HEK293 (cell line): ENCODE data around the gene MND1.
A peak's percentile ranks its signal among the peaks of the same experiment; 100 is the strongest.

Source experiments
- ATF2 ChIP-seq: fragments of 450-650 bp; formaldehyde crosslinking; IDR thresholded peaks from 2 replicates; pipeline ENCODE4 v1.5.1; 2016; ENCODE audit warnings: missing biosample characterization, missing genetic modification characterization, low read depth
- KLF1 ChIP-seq: fragments of 450-650 bp; formaldehyde crosslinking; IDR thresholded peaks from 2 replicates; pipeline ENCODE4 v1.5.1; 2016; ENCODE audit warnings: missing biosample characterization, missing genetic modification characterization
- KLF8 ChIP-seq: fragments of 450-650 bp; formaldehyde crosslinking; IDR thresholded peaks from 2 replicates; pipeline ENCODE4 v1.5.1; 2016; ENCODE audit warnings: missing biosample characterization, missing genetic modification characterization
- PRDM4 ChIP-seq: fragments of 450-650 bp; formaldehyde crosslinking; IDR thresholded peaks from 2 replicates; pipeline ENCODE4 v1.5.1; 2017; ENCODE audit warnings: missing biosample characterization, missing genetic modification characterization
- REPIN1 ChIP-seq: fragments of 450-650 bp; formaldehyde crosslinking; IDR thresholded peaks from 2 replicates; pipeline ENCODE4 v1.5.1; 2017; ENCODE audit warnings: missing biosample characterization, missing genetic modification characterization, low read depth
- SALL2 ChIP-seq: fragments of 450-650 bp; formaldehyde crosslinking; IDR thresholded peaks from 2 replicates; pipeline ENCODE4 v1.5.0; 2017; ENCODE audit warnings: missing biosample characterization, mild to moderate bottlenecking, missing genetic modification characterization, borderline replicate concordance
- SETDB1 ChIP-seq: IDR thresholded peaks from one replicate; pipeline ENCODE4 v1.6.1; 2017; ENCODE audit warnings: mild to moderate bottlenecking, low read length, moderate library complexity, mixed read lengths; ENCODE audit not compliant: insufficient read length
- YY2 ChIP-seq: fragments of 450-650 bp; formaldehyde crosslinking; IDR thresholded peaks from 2 replicates; pipeline ENCODE4 v1.5.1; 2016; ENCODE audit warnings: missing biosample characterization, missing genetic modification characterization
- ZEB2 ChIP-seq: fragments of 450-650 bp; formaldehyde crosslinking; IDR thresholded peaks from 2 replicates; pipeline ENCODE4 v1.5.1; 2016; ENCODE audit warnings: missing biosample characterization, missing genetic modification characterization
- ZIC2 ChIP-seq: fragments of 450-650 bp; formaldehyde crosslinking; IDR thresholded peaks from 2 replicates; pipeline ENCODE4 v1.5.1; 2016; ENCODE audit warnings: missing biosample characterization, missing genetic modification characterization
- ZNF157 ChIP-seq: fragments of 450-650 bp; formaldehyde crosslinking; IDR thresholded peaks from 2 replicates; pipeline ENCODE4 v1.5.1; 2016; ENCODE audit warnings: missing biosample characterization, missing genetic modification characterization
- ZNF169 ChIP-seq: fragments of 450-650 bp; formaldehyde crosslinking; IDR thresholded peaks from 2 replicates; pipeline ENCODE4 v1.5.1; 2016; ENCODE audit warnings: missing biosample characterization, missing genetic modification characterization
- ZNF19 ChIP-seq: fragments of 450-650 bp; formaldehyde crosslinking; IDR thresholded peaks from 2 replicates; pipeline ENCODE4; 2016; ENCODE audit warnings: missing biosample characterization, missing genetic modification characterization, low read depth
- ZNF324 ChIP-seq: fragments of 450-650 bp; formaldehyde crosslinking; IDR thresholded peaks from 2 replicates; pipeline ENCODE4 v1.5.1; 2016; ENCODE audit warnings: missing biosample characterization, missing genetic modification characterization
- ZNF362 ChIP-seq: fragments of 450-650 bp; formaldehyde crosslinking; IDR thresholded peaks from 2 replicates; pipeline ENCODE4 v1.5.1; 2016; ENCODE audit warnings: missing biosample characterization, missing genetic modification characterization
- ZNF37A ChIP-seq: fragments of 450-650 bp; IDR thresholded peaks from 2 replicates; pipeline ENCODE4 v1.5.1; 2018; ENCODE audit warnings: missing biosample characterization, missing genetic modification characterization
- ZNF391 ChIP-seq: fragments of 450-650 bp; formaldehyde crosslinking; IDR thresholded peaks from 2 replicates; pipeline ENCODE4 v1.5.1; 2016; ENCODE audit warnings: low read depth, missing biosample characterization, missing genetic modification characterization, borderline replicate concordance
- ZNF404 ChIP-seq: fragments of 450-650 bp; formaldehyde crosslinking; IDR thresholded peaks from 2 replicates; pipeline ENCODE4 v1.5.1; 2017; ENCODE audit warnings: missing biosample characterization, missing genetic modification characterization
- ZNF416 ChIP-seq: fragments of 450-650 bp; formaldehyde crosslinking; IDR thresholded peaks from 2 replicates; pipeline ENCODE4 v1.5.1; 2016; ENCODE audit warnings: missing biosample characterization, missing genetic modification characterization
- ZNF596 ChIP-seq: fragments of 450-650 bp; IDR thresholded peaks from 2 replicates; pipeline ENCODE4 v1.5.0; 2018; ENCODE audit warnings: missing biosample characterization, mild to moderate bottlenecking, missing genetic modification characterization, moderate library complexity
- ZNF645 ChIP-seq: fragments of 450-650 bp; formaldehyde crosslinking; IDR thresholded peaks from 2 replicates; pipeline ENCODE4; 2016; ENCODE audit warnings: missing biosample characterization, missing genetic modification characterization
- ZNF701 ChIP-seq: fragments of 450-650 bp; formaldehyde crosslinking; IDR thresholded peaks from 2 replicates; pipeline ENCODE4 v1.5.1; 2016; ENCODE audit warnings: missing biosample characterization, missing genetic modification characterization
- ZNF747 ChIP-seq: fragments of 450-650 bp; formaldehyde crosslinking; IDR thresholded peaks from 2 replicates; pipeline ENCODE4 v1.5.1; 2016; ENCODE audit warnings: missing biosample characterization, missing genetic modification characterization
- ZSCAN30 ChIP-seq: fragments of 450-650 bp; IDR thresholded peaks from 2 replicates; pipeline ENCODE4 v1.5.1; 2018; ENCODE audit warnings: missing biosample characterization, mild to moderate bottlenecking, missing genetic modification characterization, moderate library complexity
- TF ChIP-seq, protein P1 (sequence below): fragments of 450-650 bp; formaldehyde crosslinking; IDR thresholded peaks from 2 replicates; pipeline ENCODE4 v1.5.1; 2016; ENCODE audit warnings: missing biosample characterization, missing genetic modification characterization, borderline replicate concordance
- TF ChIP-seq, protein P2 (sequence below): fragments of 450-650 bp; formaldehyde crosslinking; IDR thresholded peaks from 2 replicates; pipeline ENCODE4 v1.5.1; 2016; ENCODE audit warnings: missing biosample characterization, missing genetic modification characterization
- TF ChIP-seq, protein P3 (sequence below): fragments of 450-650 bp; formaldehyde crosslinking; IDR thresholded peaks from 2 replicates; pipeline ENCODE4 v1.5.1; 2016; ENCODE audit warnings: missing biosample characterization, missing genetic modification characterization

Gene MND1

DNA sequence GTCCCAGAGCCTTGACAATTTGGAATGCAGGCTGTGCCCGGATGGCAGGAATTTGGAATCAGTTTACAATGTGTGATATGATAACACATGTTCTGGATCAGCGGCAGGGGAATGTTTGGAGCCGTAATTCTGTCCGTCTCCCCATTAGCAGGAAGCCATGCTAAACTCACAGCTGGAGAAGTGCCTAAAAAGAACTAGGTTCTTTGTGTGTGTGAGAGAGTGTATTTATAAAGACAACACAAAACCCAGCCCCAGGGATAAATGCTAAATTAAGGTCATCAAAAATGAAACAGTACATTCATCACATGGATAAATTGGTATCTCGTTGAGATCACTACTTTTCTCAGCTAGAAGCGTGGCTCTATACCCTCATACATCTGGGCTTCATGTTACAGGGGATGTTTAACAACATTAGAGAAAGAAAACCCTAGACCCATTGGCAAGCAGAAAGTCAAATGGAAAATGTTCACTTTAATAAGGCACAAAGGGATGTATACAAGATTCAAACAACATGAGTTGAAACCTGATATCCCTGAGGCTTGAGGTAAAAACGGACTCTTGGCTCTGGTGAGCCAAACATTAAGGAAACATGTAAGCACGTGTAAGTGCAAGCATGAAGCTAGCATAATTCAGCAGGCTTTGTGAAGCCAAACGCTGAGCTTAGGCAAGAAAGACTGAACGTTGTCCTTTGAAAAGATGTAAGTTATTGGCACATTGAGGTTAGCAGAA, 103.7 kb downstream of the MND1 start (continued):
- TF ChIP-seq, protein P1, sequence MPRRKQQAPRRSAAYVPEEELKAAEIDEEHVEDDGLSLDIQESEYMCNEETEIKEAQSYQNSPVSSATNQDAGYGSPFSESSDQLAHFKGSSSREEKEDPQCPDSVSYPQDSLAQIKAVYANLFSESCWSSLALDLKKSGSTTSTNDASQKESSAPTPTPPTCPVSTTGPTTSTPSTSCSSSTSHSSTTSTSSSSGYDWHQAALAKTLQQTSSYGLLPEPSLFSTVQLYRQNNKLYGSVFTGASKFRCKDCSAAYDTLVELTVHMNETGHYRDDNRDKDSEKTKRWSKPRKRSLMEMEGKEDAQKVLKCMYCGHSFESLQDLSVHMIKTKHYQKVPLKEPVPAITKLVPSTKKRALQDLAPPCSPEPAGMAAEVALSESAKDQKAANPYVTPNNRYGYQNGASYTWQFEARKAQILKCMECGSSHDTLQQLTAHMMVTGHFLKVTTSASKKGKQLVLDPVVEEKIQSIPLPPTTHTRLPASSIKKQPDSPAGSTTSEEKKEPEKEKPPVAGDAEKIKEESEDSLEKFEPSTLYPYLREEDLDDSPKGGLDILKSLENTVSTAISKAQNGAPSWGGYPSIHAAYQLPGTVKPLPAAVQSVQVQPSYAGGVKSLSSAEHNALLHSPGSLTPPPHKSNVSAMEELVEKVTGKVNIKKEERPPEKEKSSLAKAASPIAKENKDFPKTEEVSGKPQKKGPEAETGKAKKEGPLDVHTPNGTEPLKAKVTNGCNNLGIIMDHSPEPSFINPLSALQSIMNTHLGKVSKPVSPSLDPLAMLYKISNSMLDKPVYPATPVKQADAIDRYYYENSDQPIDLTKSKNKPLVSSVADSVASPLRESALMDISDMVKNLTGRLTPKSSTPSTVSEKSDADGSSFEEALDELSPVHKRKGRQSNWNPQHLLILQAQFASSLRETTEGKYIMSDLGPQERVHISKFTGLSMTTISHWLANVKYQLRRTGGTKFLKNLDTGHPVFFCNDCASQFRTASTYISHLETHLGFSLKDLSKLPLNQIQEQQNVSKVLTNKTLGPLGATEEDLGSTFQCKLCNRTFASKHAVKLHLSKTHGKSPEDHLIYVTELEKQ (tag by site-specific recombination): no peak
- TF ChIP-seq ZSCAN30 (tag by site-specific recombination): 0 out of 2 replicates have a peak, but pooled peaks have one; percentile 3
- TF ChIP-seq KLF8 (tag by site-specific recombination): 0 out of 2 replicates have a peak, but pooled peaks have one; percentile 14
- no peak for TF ChIP-seq REPIN1 (tag by site-specific recombination)
- TF ChIP-seq ZNF362: no peak
- TF ChIP-seq ATF2: no peak
- peak; percentile 57; the same call in 1 of the 2 replicates for TF ChIP-seq ZNF391 (tag by site-specific recombination)
- peak; percentile 59 for TF ChIP-seq ZEB2 (tag by site-specific recombination)
- TF ChIP-seq, protein P2, sequence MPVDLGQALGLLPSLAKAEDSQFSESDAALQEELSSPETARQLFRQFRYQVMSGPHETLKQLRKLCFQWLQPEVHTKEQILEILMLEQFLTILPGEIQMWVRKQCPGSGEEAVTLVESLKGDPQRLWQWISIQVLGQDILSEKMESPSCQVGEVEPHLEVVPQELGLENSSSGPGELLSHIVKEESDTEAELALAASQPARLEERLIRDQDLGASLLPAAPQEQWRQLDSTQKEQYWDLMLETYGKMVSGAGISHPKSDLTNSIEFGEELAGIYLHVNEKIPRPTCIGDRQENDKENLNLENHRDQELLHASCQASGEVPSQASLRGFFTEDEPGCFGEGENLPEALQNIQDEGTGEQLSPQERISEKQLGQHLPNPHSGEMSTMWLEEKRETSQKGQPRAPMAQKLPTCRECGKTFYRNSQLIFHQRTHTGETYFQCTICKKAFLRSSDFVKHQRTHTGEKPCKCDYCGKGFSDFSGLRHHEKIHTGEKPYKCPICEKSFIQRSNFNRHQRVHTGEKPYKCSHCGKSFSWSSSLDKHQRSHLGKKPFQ: no peak
- TF ChIP-seq ZNF157 (tag by site-specific recombination): no peak
- no peak for TF ChIP-seq SALL2
- no peak for TF ChIP-seq ZNF747 (tag by site-specific recombination)
- TF ChIP-seq PRDM4 (tag by site-specific recombination): peak; percentile 65
- TF ChIP-seq ZNF324 (tag by site-specific recombination): no peak
- TF ChIP-seq, protein P3, sequence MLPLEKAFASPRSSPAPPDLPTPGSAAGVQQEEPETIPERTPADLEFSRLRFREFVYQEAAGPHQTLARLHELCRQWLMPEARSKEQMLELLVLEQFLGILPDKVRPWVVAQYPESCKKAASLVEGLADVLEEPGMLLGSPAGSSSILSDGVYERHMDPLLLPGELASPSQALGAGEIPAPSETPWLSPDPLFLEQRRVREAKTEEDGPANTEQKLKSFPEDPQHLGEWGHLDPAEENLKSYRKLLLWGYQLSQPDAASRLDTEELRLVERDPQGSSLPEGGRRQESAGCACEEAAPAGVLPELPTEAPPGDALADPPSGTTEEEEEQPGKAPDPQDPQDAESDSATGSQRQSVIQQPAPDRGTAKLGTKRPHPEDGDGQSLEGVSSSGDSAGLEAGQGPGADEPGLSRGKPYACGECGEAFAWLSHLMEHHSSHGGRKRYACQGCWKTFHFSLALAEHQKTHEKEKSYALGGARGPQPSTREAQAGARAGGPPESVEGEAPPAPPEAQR (tag by site-specific recombination): no peak
- no peak for TF ChIP-seq ZNF19
- no peak for TF ChIP-seq ZNF416
- no peak for TF ChIP-seq ZNF37A
- TF ChIP-seq SETDB1: no peak
- peak; percentile 63; the same call in 1 of the 2 replicates for TF ChIP-seq ZNF596 (tag by site-specific recombination)
- no peak for TF ChIP-seq YY2 (tag by site-specific recombination)
- TF ChIP-seq ZIC2 (tag by site-specific recombination): 0 out of 2 replicates have a peak, but pooled peaks have one; percentile 6
- TF ChIP-seq ZNF645 (tag by site-specific recombination): no peak
- no peak for TF ChIP-seq ZNF169 (tag by site-specific recombination)
- TF ChIP-seq KLF1: no peak
- TF ChIP-seq ZNF404 (tag by site-specific recombination): no peak
- no peak for TF ChIP-seq ZNF701 (tag by site-specific recombination)
